HAP-1 (cell line): Measurements from ENCODE around the gene FA2H.
"Not testable (repeated sequence)": the region's sequence is repeated elsewhere in the genome, so short reads cannot be mapped to it uniquely, and the experiment has no call there.

ENCODE experiments used
- DNase-seq, 2 experiments: peaks; one replicate each; pipeline ENCODE4 v3.0.0-alpha.2; 2016 to 2020; ENCODE audit warnings: low spot score in 2 of 2
- H3K27me3 ChIP-seq: fragments of 250-450 bp; sonication (Bioruptor Pico); 2 replicates; pipeline ENCODE4 v1.5.1; 2020; ENCODE audit warnings: low read depth, mild to moderate bottlenecking, moderate library complexity
- H3K36me3 ChIP-seq: fragments of 250-450 bp; sonication (Bioruptor Pico); replicated peaks from 2 replicates; pipeline ENCODE4 v1.5.1; 2020; ENCODE audit warnings: mild to moderate bottlenecking
- H3K4me1 ChIP-seq: fragments of 250-450 bp; sonication (Bioruptor Pico); 2 replicates; pipeline ENCODE4 v1.5.1; 2020; ENCODE audit warnings: mild to moderate bottlenecking
- H3K4me3 ChIP-seq: fragments of 250-450 bp; sonication (Bioruptor Pico); 2 replicates; pipeline ENCODE4 v1.5.1; 2020; ENCODE audit warnings: mild to moderate bottlenecking, moderate library complexity
- H3K9me3 ChIP-seq: fragments of 250-450 bp; sonication (Bioruptor Pico); 2 replicates; pipeline ENCODE4 v1.5.1; 2020; ENCODE audit warnings: mild to moderate bottlenecking, moderate library complexity
- in situ Hi-C: fragments of 300-500 bp; cut with MboI; formaldehyde crosslinking; loops from 3 replicates; pipeline ENCODE4 v1.14.3; 2020; ENCODE audit warnings: low sequenced_read_pairs, inconsistent platforms, mixed read lengths

FA2H gene, protein sequence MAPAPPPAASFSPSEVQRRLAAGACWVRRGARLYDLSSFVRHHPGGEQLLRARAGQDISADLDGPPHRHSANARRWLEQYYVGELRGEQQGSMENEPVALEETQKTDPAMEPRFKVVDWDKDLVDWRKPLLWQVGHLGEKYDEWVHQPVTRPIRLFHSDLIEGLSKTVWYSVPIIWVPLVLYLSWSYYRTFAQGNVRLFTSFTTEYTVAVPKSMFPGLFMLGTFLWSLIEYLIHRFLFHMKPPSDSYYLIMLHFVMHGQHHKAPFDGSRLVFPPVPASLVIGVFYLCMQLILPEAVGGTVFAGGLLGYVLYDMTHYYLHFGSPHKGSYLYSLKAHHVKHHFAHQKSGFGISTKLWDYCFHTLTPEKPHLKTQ

DNA sequence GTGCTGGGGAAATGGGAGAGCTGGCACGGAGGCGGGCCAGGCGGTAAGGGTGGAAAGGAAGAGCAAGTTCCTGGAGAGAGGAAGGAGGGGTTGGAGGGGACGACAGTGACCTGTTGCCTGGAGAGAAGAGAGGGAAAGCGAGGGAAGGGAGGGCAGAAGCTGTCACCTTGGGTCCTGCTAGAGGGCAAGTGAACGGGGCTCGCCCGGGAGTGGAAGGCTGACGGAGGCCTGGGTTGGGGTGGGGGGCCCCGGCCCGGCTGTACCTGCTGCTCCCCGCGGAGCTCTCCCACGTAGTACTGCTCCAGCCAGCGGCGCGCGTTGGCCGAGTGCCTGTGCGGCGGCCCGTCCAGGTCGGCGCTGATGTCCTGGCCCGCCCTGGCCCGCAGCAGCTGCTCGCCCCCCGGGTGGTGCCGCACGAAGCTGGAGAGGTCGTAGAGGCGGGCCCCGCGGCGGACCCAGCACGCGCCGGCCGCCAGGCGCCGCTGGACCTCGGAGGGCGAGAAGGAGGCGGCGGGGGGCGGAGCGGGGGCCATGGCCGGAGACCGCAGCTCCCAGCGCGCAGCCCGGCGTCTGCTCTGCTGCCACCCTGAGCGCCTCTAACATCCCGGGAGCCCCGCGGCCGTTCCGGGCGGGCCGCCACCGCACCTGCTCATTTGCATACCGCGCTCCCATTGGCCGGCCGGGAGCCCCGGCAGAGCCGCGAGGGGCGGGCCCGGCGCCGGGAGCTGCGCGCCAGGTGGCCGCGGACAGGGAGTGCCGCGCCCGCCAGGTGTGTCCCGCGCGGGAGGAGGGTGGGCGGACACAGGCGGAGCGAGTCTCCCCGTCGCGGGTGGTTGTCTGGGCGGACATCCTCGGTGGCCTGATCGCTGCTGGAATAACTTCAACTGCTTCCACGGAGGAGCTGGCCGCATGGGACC, at the start of gene FA2H:
TSS of gene FA2H (minus strand) at position 598 of the 917 bp plus-strand sequence. CDS start at position 533, 65 bp downstream.
- Histone ChIP-seq H3K36me3 (no peaks in the 10 kb centered on the region), H3K27me3 (no peaks in the 10 kb centered on the region), H3K9me3 (no peaks in the 10 kb centered on the region), H3K4me3 (peak within 1 kb of the TSS; percentile 49), H3K4me1 (peaks cover 7% of the 10 kb centered on the region)
- DNase-seq = peak; percentile 88 to 93
- in situ Hi-C loops = no loop called here

GRCh38 chr16:74817851-74818250, 43.2 kb upstream of the FA2H start:
- in situ Hi-C loops = no loop called here
- Histone ChIP-seq H3K4me1 (peaks cover 5% of the 10 kb centered on the region), H3K9me3 (no peaks in the 10 kb centered on the region; the same call in 1 of the 2 replicates), H3K27me3 (no peaks in the 10 kb centered on the region), H3K36me3 (no peaks in the 10 kb centered on the region), H3K4me3 (no peak overlapping the region)
- no peak for DNase-seq

GRCh38 chr16:74813109-74813641, 38.6 kb upstream of the FA2H start:
- Histone ChIP-seq H3K4me1 (peaks cover 3% of the 10 kb centered on the region), H3K36me3 (no peaks in the 10 kb centered on the region), H3K9me3 (no peaks in the 10 kb centered on the region), H3K27me3 (no peaks in the 10 kb centered on the region), H3K4me3 (no peak overlapping the region)
- peak; percentile 84 to 93 for DNase-seq
- in situ Hi-C loops = no loop called here

- peaks cover 3% of the 10 kb centered on the region for H3K4me1 ChIP-seq
- no peak overlapping the region for H3K4me3 ChIP-seq
- DNase-seq = no peak
- H3K9me3 ChIP-seq = peaks cover 5% of the 10 kb centered on the region; the same call in 1 of the 2 replicates
- in situ Hi-C loops = no loop called here
- H3K36me3 ChIP-seq = no peaks in the 10 kb centered on the region
- H3K27me3 ChIP-seq = no peaks in the 10 kb centered on the region
These were observed 37.3 kb upstream of the FA2H start for GRCh38 chr16:74811911-74812310.

DNA sequence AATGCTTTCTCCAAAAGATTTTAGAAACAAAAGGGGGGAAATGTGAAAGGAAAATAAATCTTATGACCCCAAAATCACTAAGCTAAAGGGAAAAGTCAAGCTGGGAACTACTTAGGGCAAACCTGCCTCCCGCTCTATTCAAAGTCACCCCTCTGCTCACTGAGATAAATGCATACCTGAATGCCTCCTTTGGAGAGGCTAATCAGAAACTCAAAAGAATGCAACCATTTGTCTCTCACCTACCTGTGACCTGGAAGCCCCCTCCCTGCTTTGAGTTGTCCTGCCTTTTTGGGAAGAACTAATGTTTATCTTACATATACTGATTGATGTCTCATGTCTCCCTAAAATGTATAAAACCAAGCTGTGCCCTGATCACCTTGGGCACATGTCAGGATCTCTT, 36.6 kb upstream of the FA2H start:
- H3K4me3 ChIP-seq, H3K27me3 ChIP-seq, H3K4me1 ChIP-seq, DNase-seq, H3K36me3 ChIP-seq, in situ Hi-C loops: not testable (repeated sequence)
- H3K9me3 ChIP-seq = peaks cover 12% of the 10 kb centered on the region

- Histone ChIP-seq H3K4me3 (no peak overlapping the region), H3K4me1 (no peaks in the 10 kb centered on the region), H3K27me3 (no peaks in the 10 kb centered on the region), H3K36me3 (no peaks in the 10 kb centered on the region), H3K9me3 (peaks cover 13% of the 10 kb centered on the region)
- in situ Hi-C loops = no loop called here
- DNase-seq = no peak
These were observed 32.5 kb upstream of the FA2H start for GRCh38 chr16:74807052-74807646.

DNA sequence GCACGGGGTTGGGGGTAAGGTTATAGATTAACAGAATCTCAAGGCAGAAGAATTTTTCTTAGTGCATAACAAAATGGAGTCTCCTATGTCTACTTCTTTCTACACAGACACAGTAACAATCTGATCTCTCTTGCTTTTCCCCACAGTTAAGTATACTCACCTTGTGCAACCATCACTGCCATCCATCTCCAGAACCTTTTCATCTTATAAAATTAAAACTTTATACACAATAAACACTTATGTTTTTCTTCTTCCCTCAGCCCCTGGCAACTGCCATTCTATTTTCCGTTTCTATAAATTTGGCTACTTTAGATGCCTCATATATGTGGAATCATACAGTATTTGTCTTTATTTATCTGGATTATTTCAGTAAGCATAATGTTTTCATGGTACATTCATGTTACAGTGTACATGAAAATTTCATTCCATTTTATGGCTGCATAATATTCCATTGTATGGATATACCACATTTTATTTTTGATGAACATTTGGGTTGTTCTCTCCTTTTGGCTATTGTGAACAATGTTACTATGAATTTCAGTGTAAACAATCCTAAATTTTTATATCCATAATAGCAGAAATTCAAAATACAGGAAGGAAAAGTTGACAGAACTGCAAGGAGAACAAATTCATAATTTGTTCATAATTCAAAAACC, 25.7 kb upstream of the FA2H start:
- Histone ChIP-seq H3K9me3 (peaks cover 8% of the 10 kb centered on the region), H3K4me1 (peaks cover 12% of the 10 kb centered on the region), H3K36me3 (no peaks in the 10 kb centered on the region), H3K4me3 (no peak overlapping the region), H3K27me3 (no peaks in the 10 kb centered on the region)
- in situ Hi-C loops = no loop called here
- no peak for DNase-seq

GRCh38 chr16:74797414-74797813, 22.8 kb upstream of the FA2H start:
- Histone ChIP-seq H3K27me3 (no peaks in the 10 kb centered on the region), H3K9me3 (peaks cover 9% of the 10 kb centered on the region), H3K4me1 (peaks cover 17% of the 10 kb centered on the region), H3K36me3 (no peaks in the 10 kb centered on the region; the same call in 1 of the 2 replicates), H3K4me3 (no peak overlapping the region)
- DNase-seq = no peak
- in situ Hi-C loops = no loop called here

- Histone ChIP-seq H3K27me3 (no peaks in the 10 kb centered on the region), H3K9me3 (peaks cover 7% of the 10 kb centered on the region), H3K36me3 (no peaks in the 10 kb centered on the region; the same call in 1 of the 2 replicates), H3K4me3 (no peak overlapping the region), H3K4me1 (peaks cover 13% of the 10 kb centered on the region)
- in situ Hi-C loops = no loop called here
- no peak for DNase-seq
These were observed 20.5 kb upstream of the FA2H start for GRCh38 chr16:74795104-74795503.

DNA sequence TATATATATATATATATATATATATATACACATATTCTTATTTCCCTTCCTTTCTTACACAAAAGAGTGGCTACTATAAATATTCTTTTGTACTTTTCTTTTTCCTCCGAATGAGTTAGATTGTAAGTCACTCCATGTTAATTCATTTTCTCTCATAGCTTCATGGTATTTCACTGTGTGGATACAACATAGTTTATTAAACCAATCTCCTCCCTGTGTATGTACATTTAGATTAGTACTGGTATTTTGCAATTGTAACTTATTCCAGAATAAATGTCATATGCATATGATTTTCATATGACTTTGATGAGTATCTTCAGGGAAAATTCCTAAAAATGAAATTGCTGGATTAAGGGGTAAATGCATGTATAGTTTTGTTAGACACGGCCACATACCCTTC, 20.0 kb upstream of the FA2H start:
- Histone ChIP-seq H3K9me3 (peaks cover 7% of the 10 kb centered on the region), H3K4me3 (no peak overlapping the region), H3K27me3 (no peaks in the 10 kb centered on the region), H3K36me3 (no peaks in the 10 kb centered on the region; the same call in 1 of the 2 replicates), H3K4me1 (peaks cover 13% of the 10 kb centered on the region)
- no peak for DNase-seq
- in situ Hi-C loops = no loop called here

DNA sequence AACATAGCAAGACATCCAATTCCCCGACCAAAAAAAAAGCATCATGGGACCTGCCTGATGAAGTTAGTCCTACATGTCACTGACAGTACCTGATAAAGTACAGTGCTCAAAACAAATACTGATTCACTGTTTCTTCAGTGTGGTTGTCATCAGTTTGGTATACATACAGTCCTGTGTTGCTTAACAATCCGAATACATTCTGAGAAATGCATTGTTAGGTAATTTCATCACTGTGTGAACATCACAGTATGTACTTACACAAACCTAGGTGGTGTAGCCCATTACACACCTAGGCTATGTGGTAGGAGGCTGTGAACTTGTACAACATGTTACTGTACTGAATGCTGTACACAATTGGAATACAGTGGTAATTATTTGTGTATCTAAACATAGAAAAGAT, 19.0 kb upstream of the FA2H start:
- DNase-seq = no peak
- in situ Hi-C loops = no loop called here
- H3K9me3 ChIP-seq = peaks cover 7% of the 10 kb centered on the region

GRCh38 chr16:74792225-74792624, 17.6 kb upstream of the FA2H start:
- peaks cover 7% of the 10 kb centered on the region; the same call in 1 of the 2 replicates for H3K9me3 ChIP-seq
- no peaks in the 10 kb centered on the region for H3K27me3 ChIP-seq
- no peak for DNase-seq
- no peak overlapping the region for H3K4me3 ChIP-seq
- H3K36me3 ChIP-seq = no peaks in the 10 kb centered on the region; the same call in 1 of the 2 replicates
- in situ Hi-C loops = no loop called here
- H3K4me1 ChIP-seq = peaks cover 6% of the 10 kb centered on the region; the same call in 1 of the 2 replicates

More for the DNA sequence above, 19.0 kb upstream of the FA2H start:
- no peak overlapping the region for H3K4me3 ChIP-seq
- H3K27me3 ChIP-seq = no peaks in the 10 kb centered on the region
- no peaks in the 10 kb centered on the region; the same call in 1 of the 2 replicates for H3K36me3 ChIP-seq
- peaks cover 6% of the 10 kb centered on the region; the same call in 1 of the 2 replicates for H3K4me1 ChIP-seq

DNA sequence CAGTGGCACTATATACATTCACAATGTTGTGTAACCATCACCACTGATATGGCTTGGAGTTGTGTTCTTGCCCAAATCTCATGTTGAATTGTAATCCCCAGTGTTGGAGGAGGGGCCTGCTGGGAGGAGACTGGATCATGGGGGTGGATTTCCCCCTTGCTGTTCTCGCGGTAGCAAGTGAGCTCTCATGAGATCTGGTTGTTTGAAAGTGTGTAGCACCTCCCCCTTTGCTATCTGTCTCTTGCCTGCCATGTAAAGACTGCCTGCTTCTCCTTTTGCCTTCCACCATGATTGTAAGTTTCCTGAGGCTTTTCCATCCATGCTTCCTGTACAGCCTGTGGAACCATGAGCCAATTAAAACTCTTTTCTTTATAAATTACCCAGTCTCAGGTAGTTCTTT, 17.1 kb upstream of the FA2H start:
- H3K27me3 ChIP-seq, H3K36me3 ChIP-seq, in situ Hi-C loops, DNase-seq, H3K9me3 ChIP-seq, H3K4me3 ChIP-seq, H3K4me1 ChIP-seq: not testable (repeated sequence)
